Activated CD4-positive, alpha-beta memory T cell treated with anti-CD3 and anti-CD28 coated beads, Interleukin-2, amount 10 ng/mL, durations not matched to agents 7 days and 5 days (primary cell): Measurements from ENCODE around the gene STRADB. TPM values are rescaled to one million over a fixed set of nuclear protein-coding genes. Genes with fewer than 3 reads are reported as not detected.
"Not testable (repeated sequence)": the region's sequence is repeated elsewhere in the genome, so short reads cannot be mapped to it uniquely, and the experiment has no call there.

Source experiments
- CTCF ChIA-PET: fragments of 350-600 bp; sonication (Branson Sonifier 250); formaldehyde crosslinking; loops from one replicate; lab custom pipeline; 2021; ENCODE audit warnings: antibody characterized with exemption, inconsistent platforms; lab: Charles Lee
- POLR2A ChIA-PET: fragments of 350-600 bp; sonication (Branson Sonifier 250); formaldehyde crosslinking; loops from one replicate; lab custom pipeline; 2021; ENCODE audit warnings: antibody characterized with exemption; lab: Charles Lee
- DNase-seq: peaks from one replicate; pipeline ENCODE4 v3.0.0-alpha.2; 2020
- H3K27ac Mint-ChIP-seq: one replicate; pipeline ENCODE4 v1.8.0; 2021; ENCODE audit warnings: mild to moderate bottlenecking, mixed read lengths
- H3K27me3 Mint-ChIP-seq: one replicate; pipeline ENCODE4 v1.8.0; 2021; ENCODE audit warnings: mixed read lengths
- H3K36me3 Mint-ChIP-seq: one replicate; pipeline ENCODE4 v1.8.0; 2021; ENCODE audit warnings: low read depth, mixed read lengths
- H3K4me1 Mint-ChIP-seq: one replicate; pipeline ENCODE4 v1.8.0; 2021; ENCODE audit warnings: mixed read lengths
- H3K4me3 Mint-ChIP-seq: one replicate; pipeline ENCODE4 v1.8.0; 2021; ENCODE audit warnings: mild to moderate bottlenecking, mixed read lengths
- H3K9me3 Mint-ChIP-seq: one replicate; pipeline ENCODE4 v1.8.0; 2021; ENCODE audit warnings: mixed read lengths
- total RNA-seq, 2 experiments: library from RNA; stranded (reverse); gene quantifications; one replicate each; pipeline ENCODE4 v1.2.3, GENCODE V29; 2021

STRADB gene
- total RNA-seq, 2 experiments from 2014 or later, result 18.9 to 19.2 TPM

GRCh38 chr2:201432621-201433393 lies 18.7 kb upstream of the STRADB start:
- CTCF ChIA-PET, result interaction anchor here (1.3 to 2.1 kb wide), 4 partner anchors 14 to 201 kb away, joined by 4 to 9 read pairs (median 5); partner anchors contain the start of genes STRADB and TRAK2
- Mint-ChIP-seq H3K36me3 (peaks cover 46% of the 10 kb centered on the region), H3K27me3 (no peaks in the 10 kb centered on the region), H3K9me3 (peaks cover 19% of the 10 kb centered on the region), H3K27ac (peak overlapping the region; percentile 88), H3K4me3 (peak overlapping the region; percentile 23), H3K4me1 (peaks cover 40% of the 10 kb centered on the region)
- DNase-seq, result no peak
- POLR2A ChIA-PET, result interaction anchor here (0.6 to 6.2 kb wide), 7 partner anchors 13 to 201 kb away, joined by 3 to 48 read pairs (median 8); partner anchors contain the start of genes CASP8, STRADB and TRAK2

- peaks cover 14% of the 10 kb centered on the region for H3K9me3 Mint-ChIP-seq
- POLR2A ChIA-PET, result interaction anchor here (0.6 to 6.2 kb wide), 6 partner anchors 12 to 201 kb away, joined by 3 to 48 read pairs (median 8); partner anchors contain the start of genes CASP8, STRADB and TRAK2
- H3K4me1 Mint-ChIP-seq, result peaks cover 40% of the 10 kb centered on the region
- no peak for DNase-seq
- no peak overlapping the region for H3K4me3 Mint-ChIP-seq
- peaks cover 41% of the 10 kb centered on the region for H3K36me3 Mint-ChIP-seq
- H3K27ac Mint-ChIP-seq, result peak overlapping the region; percentile 88
- no peaks in the 10 kb centered on the region for H3K27me3 Mint-ChIP-seq
- CTCF ChIA-PET, result interaction anchor here (1.3 to 2.1 kb wide), 5 partner anchors 13 to 201 kb away, joined by 4 to 9 read pairs (median 6); partner anchors contain the start of genes STRADB and TRAK2
These were observed 18.0 kb upstream of the STRADB start for GRCh38 chr2:201433394-201433995.

- Mint-ChIP-seq H3K4me1 (peaks cover 33% of the 10 kb centered on the region), H3K36me3 (peaks cover 26% of the 10 kb centered on the region), H3K27me3 (no peaks in the 10 kb centered on the region), H3K9me3 (peaks cover 4% of the 10 kb centered on the region), H3K4me3 (no peak overlapping the region), H3K27ac (no peak overlapping the region)
- DNase-seq, result no peak
- POLR2A ChIA-PET, result interaction anchor here (4.8 to 6.2 kb wide), 2 partner anchors 10 to 15 kb away, joined by 35 to 48 read pairs; partner anchors contain the start of genes STRADB and TRAK2
- CTCF ChIA-PET, result interaction anchor here (0.6 to 1.4 kb wide), 2 partner anchors 10 to 202 kb away, joined by 3 to 4 read pairs; no protein-coding TSS in a partner anchor
These were observed 15.4 kb upstream of the STRADB start for GRCh38 chr2:201436141-201436540.

GRCh38 chr2:201439336-201439922 lies 12.1 kb upstream of the STRADB start:
- CTCF ChIA-PET, result interaction anchor here (1.1 kb wide), 1 partner anchor 207 kb away, joined by 3 read pairs; no protein-coding TSS in a partner anchor
- DNase-seq, H3K4me3 Mint-ChIP-seq, H3K27ac Mint-ChIP-seq, H3K27me3 Mint-ChIP-seq, H3K4me1 Mint-ChIP-seq, H3K9me3 Mint-ChIP-seq: not testable (repeated sequence)
- POLR2A ChIA-PET, result interaction anchor here (1.5 kb wide), 1 partner anchor 8 kb away, joined by 4 read pairs; no protein-coding TSS in a partner anchor
- peaks cover 20% of the 10 kb centered on the region for H3K36me3 Mint-ChIP-seq

- peaks cover 4% of the 10 kb centered on the region for H3K9me3 Mint-ChIP-seq
- no peak for DNase-seq
- no peaks in the 10 kb centered on the region for H3K4me1 Mint-ChIP-seq
- H3K27me3 Mint-ChIP-seq, result no peaks in the 10 kb centered on the region
- no peak overlapping the region for H3K4me3 Mint-ChIP-seq
- POLR2A ChIA-PET, result interaction anchor here (1.5 to 1.7 kb wide), 2 partner anchors 9 to 11 kb away, joined by 4 to 7 read pairs; partner anchors contain the start of genes STRADB and TRAK2
- H3K36me3 Mint-ChIP-seq, result peaks cover 20% of the 10 kb centered on the region
- CTCF ChIA-PET, result interaction anchor here (1.1 kb wide), 1 partner anchor 208 kb away, joined by 3 read pairs; no protein-coding TSS in a partner anchor
- no peak overlapping the region for H3K27ac Mint-ChIP-seq
These were observed 11.4 kb upstream of the STRADB start for GRCh38 chr2:201440182-201440581.

GRCh38 chr2:201441409-201441808 lies 10.1 kb upstream of the STRADB start:
- CTCF ChIA-PET, result interaction anchor here (1.1 kb wide), 1 partner anchor 11 kb away, joined by 3 read pairs; no protein-coding TSS in a partner anchor
- Mint-ChIP-seq H3K27ac (no peak overlapping the region), H3K4me3 (no peak overlapping the region), H3K27me3 (no peaks in the 10 kb centered on the region), H3K9me3 (peaks cover 4% of the 10 kb centered on the region), H3K36me3 (peaks cover 26% of the 10 kb centered on the region), H3K4me1 (peaks cover 11% of the 10 kb centered on the region)
- DNase-seq, result no peak
- POLR2A ChIA-PET, result interaction anchor here (1.7 kb wide), 1 partner anchor 10 kb away, joined by 7 read pairs; the partner anchor contains the start of genes STRADB and TRAK2

- Mint-ChIP-seq H3K4me3 (no peak overlapping the region), H3K27ac (no peak overlapping the region), H3K4me1 (peaks cover 44% of the 10 kb centered on the region), H3K36me3 (peaks cover 30% of the 10 kb centered on the region), H3K9me3 (peaks cover 4% of the 10 kb centered on the region), H3K27me3 (no peaks in the 10 kb centered on the region)
- no peak for DNase-seq
- ChIA-PET CTCF (interaction anchor here (0.9 to 2.5 kb wide), 2 partner anchors 10 to 213 kb away, joined by 3 to 12 read pairs; no protein-coding TSS in a partner anchor), POLR2A (interaction anchor here (0.6 to 3.5 kb wide), 4 partner anchors 11 to 184 kb away, joined by 3 to 35 read pairs (median 10); partner anchors contain the start of gene CASP8)
These were observed 6.6 kb upstream of the STRADB start for GRCh38 chr2:201444746-201445465.

- peak overlapping the region; percentile 81 for H3K27ac Mint-ChIP-seq
- H3K9me3 Mint-ChIP-seq, result no peaks in the 10 kb centered on the region
- no peaks in the 10 kb centered on the region for H3K27me3 Mint-ChIP-seq
- peaks cover 54% of the 10 kb centered on the region for H3K4me1 Mint-ChIP-seq
- ChIA-PET CTCF (interaction anchor here (0.6 to 2.5 kb wide), 6 partner anchors 12 to 264 kb away, joined by 3 to 12 read pairs (median 6); partner anchors contain the start of gene CASP10), POLR2A (interaction anchor here (0.8 to 3.5 kb wide), 7 partner anchors 13 to 334 kb away, joined by 3 to 35 read pairs (median 6); partner anchors contain the start of genes ALS2, CASP8 and CFLAR)
- H3K4me3 Mint-ChIP-seq, result peak overlapping the region; percentile 68
- no peak for DNase-seq
- H3K36me3 Mint-ChIP-seq, result peaks cover 34% of the 10 kb centered on the region
These were observed 4.5 kb upstream of the STRADB start for GRCh38 chr2:201447086-201447485.

GRCh38 chr2:201448061-201448460 lies 3.5 kb upstream of the STRADB start:
- peaks cover 64% of the 10 kb centered on the region for H3K4me1 Mint-ChIP-seq
- DNase-seq, result no peak

GRCh38 chr2:201448701-201449100 lies 2.8 kb upstream of the STRADB start:
- ChIA-PET CTCF (interaction anchor here (0.7 to 0.8 kb wide), 2 partner anchors 216 to 560 kb away, joined by 3 to 5 read pairs; partner anchors contain the start of genes NIF3L1 and PPIL3), POLR2A (interaction anchor here (0.8 to 2.0 kb wide), 7 partner anchors 35 to 584 kb away, joined by 3 to 11 read pairs (median 3); partner anchors contain the start of genes CASP10 and CLK1)
- DNase-seq, result peak; percentile 47
- Mint-ChIP-seq H3K36me3 (peaks cover 34% of the 10 kb centered on the region), H3K4me3 (peak overlapping the region; percentile 50), H3K27ac (peak overlapping the region; percentile 81), H3K27me3 (no peaks in the 10 kb centered on the region), H3K9me3 (no peaks in the 10 kb centered on the region), H3K4me1 (peaks cover 64% of the 10 kb centered on the region)

More at GRCh38 chr2:201448061-201448460, 3.5 kb upstream of the STRADB start:
- CTCF ChIA-PET, result interaction anchor here (0.8 kb wide), 1 partner anchor 216 kb away, joined by 5 read pairs; no protein-coding TSS in a partner anchor
- peak overlapping the region; percentile 81 for H3K27ac Mint-ChIP-seq
- POLR2A ChIA-PET, result interaction anchor here (0.8 to 2.0 kb wide), 7 partner anchors 34 to 584 kb away, joined by 3 to 11 read pairs (median 3); partner anchors contain the start of genes CASP10 and CLK1
- no peaks in the 10 kb centered on the region for H3K27me3 Mint-ChIP-seq
- H3K9me3 Mint-ChIP-seq, result no peaks in the 10 kb centered on the region
- H3K36me3 Mint-ChIP-seq, result peaks cover 34% of the 10 kb centered on the region
- H3K4me3 Mint-ChIP-seq, result peak overlapping the region; percentile 3

GRCh38 chr2:201450954-201451291 lies 617 bp upstream of the STRADB start:
- H3K9me3 Mint-ChIP-seq, result no peaks in the 10 kb centered on the region
- H3K27ac Mint-ChIP-seq, result peak overlapping the region; percentile 96
- no peak for DNase-seq
- POLR2A ChIA-PET, result interaction anchor here (0.8 to 4.0 kb wide), 26 partner anchors 10 to 587 kb away, joined by 3 to 48 read pairs (median 5); partner anchors contain the start of genes ALS2, CASP10, CASP8 and CLK1
- CTCF ChIA-PET, result interaction anchor here (0.5 to 2.2 kb wide), 23 partner anchors 18 to 798 kb away, joined by 3 to 11 read pairs (median 3); partner anchors contain the start of genes ALS2 and CASP8
- peak overlapping the region; percentile 95 for H3K4me3 Mint-ChIP-seq
- peaks cover 58% of the 10 kb centered on the region for H3K4me1 Mint-ChIP-seq
- peaks cover 29% of the 10 kb centered on the region for H3K36me3 Mint-ChIP-seq
- H3K27me3 Mint-ChIP-seq, result no peaks in the 10 kb centered on the region
